Activated naive CD4-positive, alpha-beta T cell treated with anti-CD3 and anti-CD28 coated beads, Interleukin-2, amount 50 U/mL, for 24 hours (primary cell): ENCODE measurements around the gene PTGES3L.
"Not testable (repeated sequence)": the region's sequence is repeated elsewhere in the genome, so short reads cannot be mapped to it uniquely, and the experiment has no call there.

Source experiments
- H3K27ac Mint-ChIP-seq: one replicate; pipeline ENCODE4 v1.8.0; 2021; ENCODE audit warnings: mild to moderate bottlenecking, mixed read lengths
- H3K27me3 Mint-ChIP-seq: one replicate; pipeline ENCODE4 v1.8.0; 2021; ENCODE audit warnings: mixed read lengths
- H3K36me3 Mint-ChIP-seq: one replicate; pipeline ENCODE4 v1.8.0; 2021; ENCODE audit warnings: mixed read lengths
- H3K4me1 Mint-ChIP-seq: one replicate; pipeline ENCODE4 v1.8.0; 2021; ENCODE audit warnings: mixed read lengths
- H3K4me3 Mint-ChIP-seq: one replicate; pipeline ENCODE4 v1.8.0; 2021; ENCODE audit warnings: mild to moderate bottlenecking, mixed read lengths
- H3K9me3 Mint-ChIP-seq: one replicate; pipeline ENCODE4 v1.8.0; 2021; ENCODE audit warnings: mixed read lengths

Gene PTGES3L

GRCh38 chr17:42920106-42920900 is 59.6 kb downstream of the PTGES3L start:
- Mint-ChIP-seq H3K9me3 (no peaks in the 10 kb centered on the region), H3K27me3 (no peaks in the 10 kb centered on the region), H3K36me3 (no peaks in the 10 kb centered on the region), H3K4me3 (no peak overlapping the region), H3K27ac (no peak overlapping the region), H3K4me1 (no peaks in the 10 kb centered on the region)

- H3K27ac Mint-ChIP-seq, H3K9me3 Mint-ChIP-seq, H3K4me1 Mint-ChIP-seq, H3K36me3 Mint-ChIP-seq, H3K4me3 Mint-ChIP-seq, H3K27me3 Mint-ChIP-seq: not testable (repeated sequence)
Observed at GRCh38 chr17:42919522-42920077, 60.3 kb downstream of the PTGES3L start.

GRCh38 chr17:42918902-42919521 is 60.9 kb downstream of the PTGES3L start:
- H3K4me1 Mint-ChIP-seq: no peaks in the 10 kb centered on the region
- H3K9me3 Mint-ChIP-seq: no peaks in the 10 kb centered on the region
- H3K4me3 Mint-ChIP-seq: no peak overlapping the region
- no peaks in the 10 kb centered on the region for H3K27me3 Mint-ChIP-seq
- no peaks in the 10 kb centered on the region for H3K36me3 Mint-ChIP-seq
- H3K27ac Mint-ChIP-seq: no peak overlapping the region
